ENCODE data around the gene ZMYND8.

The ZMYND8 gene

DNA sequence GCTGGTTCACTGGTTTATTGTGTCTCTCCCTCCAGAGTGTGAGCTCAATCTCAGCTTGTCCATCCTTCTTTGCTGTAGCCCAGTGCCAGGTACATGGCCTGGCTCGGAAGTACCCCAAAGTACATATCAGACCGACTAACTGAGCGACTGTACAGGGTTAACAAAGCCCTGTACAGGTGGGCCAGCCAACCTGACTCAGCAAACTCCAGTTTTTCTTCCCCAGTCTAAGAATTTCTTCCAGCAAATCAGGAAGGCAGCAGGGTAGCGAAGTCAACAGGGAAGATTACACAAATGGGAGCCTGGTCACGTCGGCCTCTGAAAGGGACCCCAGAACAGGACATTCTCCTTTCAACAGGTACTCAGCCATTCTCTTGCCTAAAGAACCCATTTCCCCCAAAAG lies 31.3 kb downstream of the ZMYND8 start:
- Histone ChIP-seq H3K9me3 (ENCODE audit: control insufficient read depth, insufficient read depth, low read depth, low read length) (no peaks in the 10 kb centered on the region), H3K36me3 (ENCODE audit: control insufficient read depth in 2 of 2, insufficient read depth in 1 of 2, low read length in 2 of 2) (peaks cover 0 to 8% of the 10 kb centered on the region in 2 experiments; a peak in 2 of 3 replicates), H3K27ac (ENCODE audit: extremely low read depth, low read depth, low read length) (no peak overlapping the region), H3K4me1 (ENCODE audit: control insufficient read depth, insufficient read depth, low read length) (peaks cover 5% of the 10 kb centered on the region; the same call in 1 of the 2 replicates), H3K4me3 (ENCODE audit: low read depth, low read length) (no peak overlapping the region)
- CTCF ChIA-PET = interaction anchor here (0.7 kb wide), 1 partner anchor 52 kb away, joined by 5 read pairs; no protein-coding TSS in a partner anchor
- TF ChIP-seq, protein P1, sequence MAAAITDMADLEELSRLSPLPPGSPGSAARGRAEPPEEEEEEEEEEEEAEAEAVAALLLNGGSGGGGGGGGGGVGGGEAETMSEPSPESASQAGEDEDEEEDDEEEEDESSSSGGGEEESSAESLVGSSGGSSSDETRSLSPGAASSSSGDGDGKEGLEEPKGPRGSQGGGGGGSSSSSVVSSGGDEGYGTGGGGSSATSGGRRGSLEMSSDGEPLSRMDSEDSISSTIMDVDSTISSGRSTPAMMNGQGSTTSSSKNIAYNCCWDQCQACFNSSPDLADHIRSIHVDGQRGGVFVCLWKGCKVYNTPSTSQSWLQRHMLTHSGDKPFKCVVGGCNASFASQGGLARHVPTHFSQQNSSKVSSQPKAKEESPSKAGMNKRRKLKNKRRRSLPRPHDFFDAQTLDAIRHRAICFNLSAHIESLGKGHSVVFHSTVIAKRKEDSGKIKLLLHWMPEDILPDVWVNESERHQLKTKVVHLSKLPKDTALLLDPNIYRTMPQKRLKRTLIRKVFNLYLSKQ (tag by site-specific recombination; IDR thresholded peaks at IDR 0.05; ENCODE audit: borderline replicate concordance) = no peak
- TF ChIP-seq ZNF768 (tag by site-specific recombination; IDR thresholded peaks at IDR 0.05) (no peak), SCRT1 (tag by site-specific recombination; IDR thresholded peaks at IDR 0.05; ENCODE audit: borderline replicate concordance) (no peak), KLF7 (tag by site-specific recombination; IDR thresholded peaks at IDR 0.05; ENCODE audit: borderline replicate concordance) (no peak), ZNF610 (tag by site-specific recombination; IDR thresholded peaks at IDR 0.05; ENCODE audit: borderline replicate concordance) (no peak), ZNF223 (tag by site-specific recombination; IDR thresholded peaks at IDR 0.05) (no peak), OVOL3 (tag by site-specific recombination; IDR thresholded peaks at IDR 0.05) (no peak), YY2 (tag by site-specific recombination; IDR thresholded peaks at IDR 0.05) (no peak)
- POLR2A ChIA-PET = interaction anchor here (0.7 kb wide), 1 partner anchor 36 kb away, joined by 3 read pairs; no protein-coding TSS in a partner anchor

DNA sequence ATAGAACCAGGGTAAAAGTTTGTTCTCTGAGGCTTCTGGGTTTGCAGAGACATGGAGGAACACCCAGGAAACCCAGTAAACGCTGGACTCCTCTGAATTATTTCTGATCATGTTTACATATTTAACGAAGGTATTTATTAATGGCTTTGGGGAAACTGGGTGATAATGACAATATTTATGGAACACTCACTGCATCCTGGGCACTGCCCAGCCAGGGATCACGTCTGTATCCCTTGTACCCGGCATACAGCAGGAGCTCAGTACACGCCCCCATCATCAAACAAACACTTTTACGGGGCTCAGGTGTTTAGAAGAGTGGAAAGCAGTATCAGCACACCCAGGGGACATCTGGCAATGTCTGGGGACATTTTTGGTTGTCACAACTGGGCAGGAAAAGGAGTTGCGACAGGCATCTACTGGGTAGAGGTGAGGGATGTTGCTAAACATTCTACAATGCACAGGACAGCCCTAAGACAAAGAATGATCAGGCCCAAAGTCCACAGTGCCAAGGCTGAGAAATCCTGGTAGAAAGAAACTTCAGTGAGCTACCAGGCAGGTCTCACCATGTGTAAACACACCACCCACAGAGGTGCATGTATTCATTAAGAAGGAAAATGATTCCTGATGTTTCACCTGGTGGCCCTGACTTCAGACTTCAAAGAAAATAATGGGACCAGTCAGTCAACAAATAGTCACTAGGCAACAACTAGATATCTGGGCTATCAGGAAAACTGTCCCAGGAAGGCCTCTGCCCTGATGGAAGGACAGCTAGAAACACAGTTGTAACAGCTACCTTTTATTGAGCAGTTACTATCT lies 35.3 kb downstream of the ZMYND8 start:
- POLR2A ChIA-PET = no interaction called here
- peaks cover 15% of the 10 kb centered on the region for H3K4me1 ChIP-seq (ENCODE audit: control insufficient read depth, insufficient read depth, low read length)
- TF ChIP-seq ZNF660 (tag by site-specific recombination; IDR thresholded peaks at IDR 0.05) = no peak
- no peak for TF ChIP-seq GFI1B (tag by site-specific recombination; IDR thresholded peaks at IDR 0.05)
- TF ChIP-seq ZNF37A (tag by site-specific recombination; IDR thresholded peaks at IDR 0.05) = no peak
- no peak for TF ChIP-seq ZNF585B (tag by site-specific recombination; IDR thresholded peaks at IDR 0.05)
- no peak for TF ChIP-seq FEZF1 (tag by site-specific recombination; IDR thresholded peaks at IDR 0.05)
- TF ChIP-seq ZNF48 (tag by site-specific recombination; IDR thresholded peaks at IDR 0.05) = no peak
- TF ChIP-seq, protein P2, sequence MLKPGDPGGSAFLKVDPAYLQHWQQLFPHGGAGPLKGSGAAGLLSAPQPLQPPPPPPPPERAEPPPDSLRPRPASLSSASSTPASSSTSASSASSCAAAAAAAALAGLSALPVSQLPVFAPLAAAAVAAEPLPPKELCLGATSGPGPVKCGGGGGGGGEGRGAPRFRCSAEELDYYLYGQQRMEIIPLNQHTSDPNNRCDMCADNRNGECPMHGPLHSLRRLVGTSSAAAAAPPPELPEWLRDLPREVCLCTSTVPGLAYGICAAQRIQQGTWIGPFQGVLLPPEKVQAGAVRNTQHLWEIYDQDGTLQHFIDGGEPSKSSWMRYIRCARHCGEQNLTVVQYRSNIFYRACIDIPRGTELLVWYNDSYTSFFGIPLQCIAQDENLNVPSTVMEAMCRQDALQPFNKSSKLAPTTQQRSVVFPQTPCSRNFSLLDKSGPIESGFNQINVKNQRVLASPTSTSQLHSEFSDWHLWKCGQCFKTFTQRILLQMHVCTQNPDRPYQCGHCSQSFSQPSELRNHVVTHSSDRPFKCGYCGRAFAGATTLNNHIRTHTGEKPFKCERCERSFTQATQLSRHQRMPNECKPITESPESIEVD (tag by site-specific recombination; IDR thresholded peaks at IDR 0.05) = no peak
- TF ChIP-seq ZNF791 (tag by site-specific recombination; IDR thresholded peaks at IDR 0.05) = no peak
- TF ChIP-seq ZNF843 (tag by site-specific recombination; IDR thresholded peaks at IDR 0.05) = no peak
- TF ChIP-seq SALL2 (tag by site-specific recombination; IDR thresholded peaks at IDR 0.05; ENCODE audit: borderline replicate concordance) = no peak
- no peak for TF ChIP-seq ZNF394 (tag by site-specific recombination; IDR thresholded peaks at IDR 0.05; ENCODE audit: borderline replicate concordance)
- no peak for TF ChIP-seq ZNF335 (tag by site-specific recombination; conservative IDR thresholded peaks at IDR 0.05)
- TF ChIP-seq KLF9 (tag by site-specific recombination; IDR thresholded peaks at IDR 0.05; ENCODE audit: low read depth) = no peak
- TF ChIP-seq ZNF138 (tag by site-specific recombination; IDR thresholded peaks at IDR 0.05; ENCODE audit: borderline replicate concordance) = no peak
- TF ChIP-seq, protein P3, sequence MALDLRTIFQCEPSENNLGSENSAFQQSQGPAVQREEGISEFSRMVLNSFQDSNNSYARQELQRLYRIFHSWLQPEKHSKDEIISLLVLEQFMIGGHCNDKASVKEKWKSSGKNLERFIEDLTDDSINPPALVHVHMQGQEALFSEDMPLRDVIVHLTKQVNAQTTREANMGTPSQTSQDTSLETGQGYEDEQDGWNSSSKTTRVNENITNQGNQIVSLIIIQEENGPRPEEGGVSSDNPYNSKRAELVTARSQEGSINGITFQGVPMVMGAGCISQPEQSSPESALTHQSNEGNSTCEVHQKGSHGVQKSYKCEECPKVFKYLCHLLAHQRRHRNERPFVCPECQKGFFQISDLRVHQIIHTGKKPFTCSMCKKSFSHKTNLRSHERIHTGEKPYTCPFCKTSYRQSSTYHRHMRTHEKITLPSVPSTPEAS (tag by site-specific recombination; IDR thresholded peaks at IDR 0.05) = no peak
- TF ChIP-seq, protein P4, sequence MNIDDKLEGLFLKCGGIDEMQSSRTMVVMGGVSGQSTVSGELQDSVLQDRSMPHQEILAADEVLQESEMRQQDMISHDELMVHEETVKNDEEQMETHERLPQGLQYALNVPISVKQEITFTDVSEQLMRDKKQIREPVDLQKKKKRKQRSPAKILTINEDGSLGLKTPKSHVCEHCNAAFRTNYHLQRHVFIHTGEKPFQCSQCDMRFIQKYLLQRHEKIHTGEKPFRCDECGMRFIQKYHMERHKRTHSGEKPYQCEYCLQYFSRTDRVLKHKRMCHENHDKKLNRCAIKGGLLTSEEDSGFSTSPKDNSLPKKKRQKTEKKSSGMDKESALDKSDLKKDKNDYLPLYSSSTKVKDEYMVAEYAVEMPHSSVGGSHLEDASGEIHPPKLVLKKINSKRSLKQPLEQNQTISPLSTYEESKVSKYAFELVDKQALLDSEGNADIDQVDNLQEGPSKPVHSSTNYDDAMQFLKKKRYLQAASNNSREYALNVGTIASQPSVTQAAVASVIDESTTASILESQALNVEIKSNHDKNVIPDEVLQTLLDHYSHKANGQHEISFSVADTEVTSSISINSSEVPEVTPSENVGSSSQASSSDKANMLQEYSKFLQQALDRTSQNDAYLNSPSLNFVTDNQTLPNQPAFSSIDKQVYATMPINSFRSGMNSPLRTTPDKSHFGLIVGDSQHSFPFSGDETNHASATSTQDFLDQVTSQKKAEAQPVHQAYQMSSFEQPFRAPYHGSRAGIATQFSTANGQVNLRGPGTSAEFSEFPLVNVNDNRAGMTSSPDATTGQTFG (tag by site-specific recombination; IDR thresholded peaks at IDR 0.05; ENCODE audit: borderline replicate concordance) = no peak
- no peak for TF ChIP-seq ZNF549 (tag by site-specific recombination; IDR thresholded peaks at IDR 0.05)
- peaks cover 0 to 4% of the 10 kb centered on the region in 2 experiments; a peak in 2 of 3 replicates for H3K36me3 ChIP-seq (ENCODE audit: control insufficient read depth in 2 of 2, insufficient read depth in 1 of 2, low read length in 2 of 2)
- H3K27ac ChIP-seq (ENCODE audit: extremely low read depth, low read depth, low read length) = no peak overlapping the region
- CTCF ChIA-PET = interaction anchor here (2.4 kb wide), 1 partner anchor 63 kb away, joined by 15 read pairs; no protein-coding TSS in a partner anchor
- no peaks in the 10 kb centered on the region for H3K9me3 ChIP-seq (ENCODE audit: control insufficient read depth, insufficient read depth, low read depth, low read length)
- no peak overlapping the region for H3K4me3 ChIP-seq (ENCODE audit: low read depth, low read length)

Data from HEK293 (cell line).